ENCODE data around the gene ACVR1.
"Not testable (repeated sequence)": the region's sequence is repeated elsewhere in the genome, so short reads cannot be mapped to it uniquely, and the experiment has no call there.

ACVR1 gene

GRCh38 chr2:157848213-157848612 lies 27.9 kb downstream of the ACVR1 start:
- DNase-seq, result no peak

DNA sequence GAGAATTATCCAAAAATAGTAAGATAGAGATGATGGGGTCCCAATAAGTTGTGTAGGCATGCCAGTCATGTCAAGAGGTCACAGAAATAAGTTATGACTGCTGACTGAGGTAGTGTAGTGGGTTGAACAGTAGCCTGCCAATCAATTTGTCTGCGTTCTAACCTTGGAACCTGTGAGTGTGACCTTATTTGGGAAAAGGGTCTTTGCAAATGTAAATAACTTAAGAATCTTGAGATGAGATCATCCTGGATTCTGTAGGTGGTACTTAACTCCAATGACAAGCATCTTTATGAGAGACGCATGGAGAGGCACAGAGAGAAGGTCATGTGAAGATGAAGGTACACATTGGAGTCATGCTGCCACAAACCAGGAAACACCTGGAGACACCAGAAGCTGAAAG lies 31.0 kb downstream of the ACVR1 start:
- DNase-seq, result no peak

- no peak for DNase-seq
These were observed 32.2 kb downstream of the ACVR1 start for GRCh38 chr2:157843935-157844334.

DNA sequence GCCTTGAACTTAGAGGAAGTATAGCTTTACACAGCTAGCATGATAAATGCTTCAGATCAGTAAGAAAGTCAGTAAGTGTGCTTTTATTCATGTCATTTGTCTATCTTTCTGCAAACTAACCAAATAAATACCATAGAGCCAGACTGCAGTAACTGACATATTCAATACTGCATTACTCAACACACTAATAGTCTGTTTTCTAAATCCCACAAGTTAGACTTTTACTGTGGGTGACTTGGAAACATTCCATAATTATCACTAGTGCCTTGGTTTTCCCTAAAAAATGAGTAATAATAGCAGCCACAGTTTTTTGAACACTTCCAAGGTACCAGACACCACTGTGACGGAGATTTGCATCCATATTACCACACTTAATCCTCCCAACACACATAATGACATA lies 33.0 kb downstream of the ACVR1 start:
- DNase-seq, result peak; percentile 66

- no peak for DNase-seq
These were observed 33.8 kb downstream of the ACVR1 start for GRCh38 chr2:157842106-157842879.

- no peak for DNase-seq
These were observed 34.6 kb downstream of the ACVR1 start for GRCh38 chr2:157841485-157841884.

DNA sequence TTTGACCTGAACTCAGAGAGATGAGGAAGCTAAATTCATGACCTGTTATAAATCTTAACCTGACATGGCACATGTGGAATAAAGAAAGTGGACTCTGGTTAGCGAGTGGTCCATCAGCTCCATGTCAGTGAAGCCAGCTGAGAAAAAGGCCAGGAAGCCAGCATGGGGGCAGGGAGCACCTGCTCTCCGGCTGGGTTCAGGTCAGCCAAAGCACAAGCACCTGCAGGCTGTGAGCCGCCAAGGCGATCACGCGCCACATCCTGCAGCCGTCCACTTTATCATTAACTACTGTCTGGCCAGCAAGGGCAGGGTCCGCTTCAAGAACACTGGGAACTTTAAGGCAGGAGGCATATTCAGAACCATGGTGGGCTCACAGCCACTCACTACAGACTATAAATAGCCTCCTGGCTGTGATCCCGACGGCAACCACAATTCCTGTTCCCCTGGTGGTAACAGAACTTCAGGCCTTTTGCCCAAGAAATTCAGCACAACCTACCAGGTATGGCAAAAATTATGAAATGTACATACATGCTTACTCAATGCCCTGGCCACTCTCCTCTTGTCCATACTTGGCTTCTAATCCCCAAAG lies 35.5 kb downstream of the ACVR1 start:
- peak; percentile 72 for DNase-seq

- DNase-seq, result no peak
These were observed 36.3 kb downstream of the ACVR1 start for GRCh38 chr2:157839822-157840221.

DNA sequence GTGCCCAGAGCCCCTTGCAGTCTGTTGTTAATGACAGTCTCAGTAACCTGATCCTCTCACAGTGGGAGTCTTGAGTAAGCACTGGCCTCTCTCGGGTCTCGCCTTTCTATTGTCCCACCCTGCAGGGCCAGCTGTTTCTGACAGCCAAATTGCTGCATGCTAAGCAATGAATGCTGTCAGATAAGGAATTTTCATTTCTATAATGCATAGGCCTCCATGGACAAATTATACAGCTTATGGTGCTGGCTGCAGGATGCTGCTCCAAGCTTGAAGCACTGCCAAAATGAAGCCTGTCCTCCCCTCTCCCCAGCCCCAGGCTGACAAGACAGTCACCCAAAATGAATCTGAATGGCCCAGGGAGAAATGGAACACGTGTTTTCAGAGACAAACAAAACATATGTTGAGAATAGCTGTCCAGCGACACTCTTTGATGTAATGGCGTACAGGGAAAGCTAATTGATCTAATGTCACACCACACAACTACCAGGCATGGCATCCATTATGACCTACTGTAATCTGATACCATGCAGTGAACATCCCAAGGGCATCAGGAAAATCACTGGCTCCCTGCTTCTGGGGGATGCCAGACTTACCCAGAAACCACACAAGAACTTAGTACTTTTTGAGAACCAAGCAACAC lies 36.8 kb downstream of the ACVR1 start:
- peak; percentile 82 for DNase-seq

DNA sequence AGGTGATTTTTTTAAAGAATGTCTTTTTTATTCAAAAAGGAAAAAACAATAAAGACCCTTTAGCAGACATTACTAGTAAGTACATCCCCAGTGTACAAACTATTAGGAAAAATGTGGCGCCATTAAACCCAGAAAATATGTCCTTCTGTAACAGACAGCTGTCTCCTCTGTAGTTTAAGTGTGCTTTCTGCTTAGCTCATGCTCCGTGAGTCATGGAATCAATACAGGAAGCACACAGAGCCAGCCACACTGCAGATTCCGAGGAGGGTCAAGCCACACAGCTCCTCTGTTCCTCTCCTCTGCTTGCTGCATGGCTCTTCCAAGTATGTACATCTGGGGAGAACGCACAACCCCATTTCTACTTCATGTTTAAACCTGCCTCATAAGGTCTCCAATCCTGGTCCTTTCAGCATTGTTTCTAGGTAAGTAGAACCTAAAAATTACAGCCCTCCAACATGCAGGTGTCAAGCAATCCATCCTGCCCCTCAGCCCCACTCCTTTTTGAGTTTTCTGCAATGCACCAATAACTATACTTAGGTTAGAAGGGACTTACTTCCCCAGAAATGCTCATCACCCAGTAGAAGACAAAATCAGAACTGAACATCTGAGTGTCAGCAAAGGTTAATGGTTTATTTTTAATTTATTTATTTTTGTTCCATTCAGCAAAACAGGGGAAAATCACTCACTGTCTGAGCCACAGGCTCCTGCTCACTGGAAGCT lies 37.5 kb downstream of the ACVR1 start:
- peak; percentile 85 for DNase-seq

DNA sequence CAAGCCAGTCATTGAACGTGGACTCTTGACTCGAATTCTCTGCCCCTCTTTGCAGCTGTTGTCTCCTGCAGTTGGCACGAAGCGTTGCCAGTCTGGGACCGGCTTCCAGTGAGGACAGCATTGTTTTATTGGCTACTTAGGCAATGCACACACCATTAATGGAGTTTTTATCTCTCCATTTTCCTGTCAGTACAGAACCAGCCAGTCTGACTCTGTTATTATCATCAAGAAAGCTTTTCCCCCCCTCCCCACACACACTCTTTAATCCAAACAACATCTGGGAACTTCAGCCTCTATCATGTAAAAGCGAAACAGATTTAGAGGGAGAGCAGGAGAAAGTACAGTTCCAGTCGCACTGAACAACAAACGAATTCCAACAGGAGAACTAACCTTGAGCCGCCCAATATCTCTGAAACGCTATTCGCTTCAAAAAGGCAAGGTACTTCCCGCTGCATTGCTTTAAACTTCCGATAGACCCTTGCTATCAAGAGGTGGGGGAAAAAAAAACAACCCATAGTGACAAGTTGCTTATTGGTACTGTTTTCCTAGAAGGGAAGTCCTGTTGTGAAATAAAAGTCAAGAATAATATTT lies 38.2 kb downstream of the ACVR1 start:
- DNase-seq, result no peak

GRCh38 chr2:157836531-157836930 lies 39.6 kb downstream of the ACVR1 start:
- DNase-seq, result no peak

DNA sequence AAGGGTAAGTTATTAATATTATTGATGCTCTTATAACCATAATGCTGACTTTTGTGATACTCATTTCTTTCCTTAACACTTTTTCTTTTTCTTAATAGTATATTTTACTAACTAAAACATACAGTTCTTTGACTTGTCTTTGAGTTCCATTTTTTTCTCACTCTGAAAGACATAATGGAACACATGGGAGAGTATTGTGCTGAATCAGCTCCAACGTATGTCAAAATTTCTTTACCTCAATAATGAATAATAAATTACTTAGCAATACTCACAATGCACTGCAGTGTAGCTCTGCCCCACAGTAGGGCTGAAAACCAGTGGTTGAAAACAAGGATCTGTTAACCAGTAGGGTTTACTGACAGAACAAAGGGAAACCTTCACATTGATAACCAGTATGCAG lies 40.7 kb downstream of the ACVR1 start:
- no peak for DNase-seq

DNA sequence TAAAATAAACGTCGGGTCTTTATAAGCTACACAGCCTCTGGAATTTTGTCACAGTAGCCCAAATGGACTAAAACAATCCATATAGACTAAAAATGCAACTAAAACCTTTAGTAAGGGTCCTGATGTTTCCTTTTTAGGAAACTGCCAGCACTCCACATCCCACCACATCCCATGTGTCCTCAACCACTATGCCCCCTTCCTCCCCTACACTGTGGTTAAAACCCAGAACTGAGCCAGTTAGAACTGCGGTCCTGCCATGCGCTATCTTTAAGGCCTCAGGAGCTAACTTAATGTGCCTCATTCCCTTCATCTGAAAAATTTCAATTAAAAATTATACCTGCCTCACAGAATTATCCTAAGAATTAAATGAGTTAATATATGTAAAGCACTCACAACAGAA lies 41.1 kb downstream of the ACVR1 start:
- no peak for DNase-seq

GRCh38 chr2:157833721-157834120 lies 42.4 kb downstream of the ACVR1 start:
- DNase-seq, result no peak

- DNase-seq, result no peak
These were observed 44.4 kb downstream of the ACVR1 start for GRCh38 chr2:157831573-157832315.

- DNase-seq, result peak; percentile 91
These were observed 45.2 kb downstream of the ACVR1 start for GRCh38 chr2:157830696-157831570.

DNA sequence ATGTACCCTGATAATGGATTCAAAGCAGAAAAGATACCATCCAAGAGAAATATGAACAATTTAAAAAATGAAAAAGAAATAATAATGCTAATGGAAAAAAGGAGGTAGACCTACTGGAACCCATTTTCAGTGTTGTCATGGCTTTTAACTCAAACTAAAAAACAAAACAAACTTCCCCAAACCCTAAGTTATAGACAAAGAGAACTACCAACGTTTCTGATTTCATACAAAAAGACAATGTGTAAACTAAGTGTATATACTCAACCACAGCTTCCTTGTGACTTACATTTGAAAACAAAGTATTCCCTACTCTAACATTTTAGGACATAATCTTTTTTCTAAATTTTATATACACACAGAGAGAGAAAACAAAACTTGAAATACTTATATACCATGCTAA lies 45.9 kb downstream of the ACVR1 start:
- DNase-seq, result no peak

GRCh38 chr2:157827377-157827776 lies 48.8 kb downstream of the ACVR1 start:
- no peak for DNase-seq

GRCh38 chr2:157826644-157827043 lies 49.5 kb downstream of the ACVR1 start:
- not testable (repeated sequence) for DNase-seq

GRCh38 chr2:157825885-157826284 lies 50.2 kb downstream of the ACVR1 start:
- DNase-seq, result peak; percentile 73

Measured in fibroblast of skin of right biceps (primary cell).